NCI-H446 (cell line): ENCODE measurements around the gene PPM1D.
"Not testable (repeated sequence)": the region's sequence is repeated elsewhere in the genome, so short reads cannot be mapped to it uniquely, and the experiment has no call there.

Experiments used
- DNase-seq, 2 experiments: peaks; one replicate each; lab custom pipeline; 2025; lab: John Stamatoyannopoulos, UW

The PPM1D gene

DNA sequence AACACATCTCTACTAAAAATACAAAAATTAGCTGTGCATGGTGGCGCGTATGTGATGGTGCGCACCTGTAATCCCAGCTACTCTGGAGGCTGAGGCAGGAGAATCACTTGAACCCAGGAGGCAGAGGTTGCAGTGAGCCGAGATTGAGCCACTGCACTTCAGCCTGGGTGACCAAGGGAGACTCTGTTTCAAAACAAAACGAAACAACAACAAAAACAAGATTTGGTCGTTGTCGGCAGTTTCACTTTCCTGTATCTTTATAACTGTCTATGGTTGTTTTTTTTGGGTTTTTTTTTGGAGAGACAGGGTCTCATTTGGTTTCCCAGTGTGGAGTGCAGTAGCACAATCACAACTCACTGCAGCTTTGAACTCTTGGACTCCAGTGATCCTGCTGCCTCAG lies 68.7 kb downstream of the PPM1D start:
- not testable (repeated sequence) for DNase-seq

DNA sequence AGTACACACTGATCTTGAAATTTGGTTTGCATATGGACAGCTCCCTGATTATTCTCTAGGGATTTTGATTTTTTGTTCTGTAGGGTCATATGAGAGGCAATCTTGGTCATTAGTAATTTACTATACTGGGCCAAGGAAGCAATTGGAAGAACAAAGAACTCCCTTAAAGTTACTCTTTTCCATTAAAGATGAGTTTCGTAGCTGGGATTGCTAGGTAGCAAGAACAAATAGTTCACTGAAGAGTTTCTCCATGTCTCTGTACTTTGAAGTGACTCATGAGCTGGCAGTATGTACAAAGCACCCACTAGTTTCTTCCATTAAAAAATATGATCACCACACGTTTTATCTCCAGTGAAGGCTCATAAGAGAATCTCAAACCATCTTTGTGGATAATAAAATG lies 71.5 kb downstream of the PPM1D start:
- no peak for DNase-seq

DNA sequence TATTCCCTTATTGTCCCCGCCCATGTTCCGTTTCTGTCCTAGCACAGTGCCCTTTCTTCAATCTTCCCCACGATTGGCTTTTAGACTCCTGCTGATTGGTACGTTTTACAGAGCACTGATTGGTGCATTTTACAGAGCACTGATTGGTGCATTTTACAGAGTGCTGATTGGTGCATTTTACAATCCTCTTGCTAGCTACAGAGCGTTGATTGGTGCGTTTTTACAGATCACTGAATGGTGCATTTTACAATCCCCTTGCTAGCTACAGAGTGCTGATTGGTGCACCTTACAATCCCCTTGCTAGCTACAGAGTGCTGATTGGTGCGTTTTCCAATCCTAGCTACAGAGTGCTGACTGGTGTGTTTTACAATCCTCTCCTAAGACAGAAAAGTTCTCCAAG lies 74.6 kb downstream of the PPM1D start:
- DNase-seq, result not testable (repeated sequence)

DNA sequence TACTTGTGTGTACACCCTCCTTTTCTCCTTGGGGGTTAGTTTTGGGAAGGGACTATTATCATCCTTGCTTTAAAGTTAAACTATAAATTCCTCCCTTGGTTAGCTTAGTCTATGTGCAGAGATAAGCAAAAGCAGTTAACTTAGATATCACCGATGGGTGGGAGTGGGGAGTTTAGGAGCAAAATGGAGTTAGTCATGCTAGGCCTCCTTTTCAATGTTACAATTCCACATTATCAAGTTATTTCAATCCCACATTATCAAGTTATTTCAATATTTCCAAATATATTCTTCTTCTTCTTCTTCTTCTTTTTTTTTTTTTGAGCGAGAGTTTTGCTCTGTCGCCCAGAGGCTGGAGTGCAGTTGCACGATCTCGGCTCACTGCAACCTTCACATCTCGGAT lies 76.0 kb downstream of the PPM1D start:
- no peak for DNase-seq

DNA sequence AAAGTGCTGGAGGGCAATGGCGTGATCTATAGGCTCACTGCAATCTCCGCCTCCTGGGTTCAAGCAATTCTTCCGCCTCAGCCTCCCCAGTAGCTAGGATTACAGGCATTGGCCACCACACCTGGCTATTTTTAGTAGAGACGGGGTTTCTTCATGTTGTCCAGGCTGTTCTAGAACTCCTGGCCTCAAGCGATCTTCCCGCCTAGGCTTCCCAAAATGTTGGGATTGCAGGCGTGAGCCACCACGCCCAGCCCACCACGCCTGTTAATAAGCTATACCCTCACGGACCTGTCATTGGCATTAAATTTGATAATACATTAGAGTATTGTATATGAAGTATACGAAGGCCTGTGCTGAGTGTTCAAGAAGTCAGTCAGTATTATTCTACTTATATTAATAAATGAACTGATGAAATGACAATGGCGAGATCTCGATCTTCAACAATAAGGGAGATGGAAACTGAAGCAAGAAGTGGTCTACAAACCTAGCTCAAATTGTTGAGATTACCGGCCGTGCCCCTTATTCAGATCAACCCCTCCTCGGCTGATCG lies 76.8 kb downstream of the PPM1D start:
- no peak for DNase-seq

DNA sequence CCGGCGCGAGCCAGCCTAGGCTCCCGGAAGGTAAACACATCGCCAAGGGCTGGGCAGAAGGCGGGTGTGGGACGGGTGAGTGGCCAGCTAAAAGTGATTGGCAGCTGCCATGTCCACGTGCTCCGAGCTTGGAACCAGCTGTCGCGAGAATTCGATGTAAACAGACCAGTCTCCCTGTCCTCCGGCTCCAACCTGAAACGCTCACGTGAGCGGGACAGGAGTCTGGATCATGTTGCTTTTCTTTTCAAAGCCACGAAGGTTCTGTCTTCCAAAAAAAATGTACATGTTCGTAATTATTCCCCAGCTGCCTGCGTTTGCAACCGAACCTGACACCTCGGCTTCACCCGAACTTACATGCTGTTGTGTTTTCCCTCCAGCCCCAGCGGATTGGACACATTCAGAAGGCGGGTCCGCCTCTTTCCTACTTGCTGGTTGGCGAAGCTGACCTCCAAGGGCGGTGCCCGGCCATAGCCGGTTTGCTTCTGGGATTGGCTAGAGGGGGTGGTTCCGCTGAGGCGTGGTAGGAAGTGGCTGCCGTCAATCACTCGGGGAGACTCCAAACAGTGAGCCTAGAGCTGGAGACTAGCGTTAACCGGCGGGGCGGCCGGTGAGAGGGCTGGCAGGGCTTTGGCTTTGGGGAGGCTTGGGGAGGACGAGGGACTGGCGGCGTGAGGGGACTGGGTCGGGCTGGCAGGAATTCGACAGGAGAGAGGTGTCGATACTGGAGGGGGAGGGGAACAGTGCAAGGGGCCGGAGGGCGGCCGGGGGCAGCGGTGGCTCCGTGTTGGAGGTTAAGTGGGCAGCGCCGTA lies 77.5 kb downstream of the PPM1D start, which contains the start of gene BCAS3:
Gene BCAS3 (plus strand): TSS at position 544 of the 810 bp plus-strand sequence.
- peak; percentile 92 to 98 for DNase-seq

DNA sequence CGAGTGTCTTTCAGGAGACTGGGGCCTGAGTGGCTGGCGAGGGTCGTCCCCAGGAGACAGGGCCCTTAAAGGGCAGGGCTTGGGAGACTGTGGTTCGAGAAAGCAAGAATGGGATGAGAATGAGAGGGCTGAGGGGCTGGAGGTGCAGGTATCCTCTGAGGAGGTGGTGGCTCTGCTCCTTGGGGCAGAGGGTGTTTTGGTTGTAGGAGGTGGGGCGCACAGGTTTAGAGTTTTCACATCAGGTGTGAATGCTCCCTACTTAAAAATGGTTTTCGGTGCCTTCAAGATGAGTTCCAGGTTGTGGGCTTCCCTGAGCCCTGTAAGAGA lies 78.1 kb downstream of the PPM1D start:
- no peak for DNase-seq

DNA sequence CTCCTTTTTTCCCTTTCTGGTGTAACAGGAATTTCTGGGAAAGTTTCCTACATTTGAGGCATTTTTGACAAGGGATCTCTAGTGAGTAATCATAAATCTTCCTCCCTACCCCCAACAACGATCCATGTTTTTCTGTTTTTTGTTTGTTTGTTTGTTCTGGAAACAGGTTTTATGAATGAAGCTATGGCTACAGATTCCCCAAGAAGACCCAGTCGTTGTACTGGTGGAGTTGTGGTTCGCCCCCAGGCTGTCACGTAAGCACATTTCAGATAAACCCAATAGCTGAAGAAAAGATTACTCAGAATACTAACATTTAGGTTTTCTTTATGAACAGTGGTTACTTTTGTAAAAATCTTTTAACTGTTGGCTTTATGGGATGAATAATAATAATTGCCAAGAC lies 79.3 kb downstream of the PPM1D start:
- no peak for DNase-seq

DNA sequence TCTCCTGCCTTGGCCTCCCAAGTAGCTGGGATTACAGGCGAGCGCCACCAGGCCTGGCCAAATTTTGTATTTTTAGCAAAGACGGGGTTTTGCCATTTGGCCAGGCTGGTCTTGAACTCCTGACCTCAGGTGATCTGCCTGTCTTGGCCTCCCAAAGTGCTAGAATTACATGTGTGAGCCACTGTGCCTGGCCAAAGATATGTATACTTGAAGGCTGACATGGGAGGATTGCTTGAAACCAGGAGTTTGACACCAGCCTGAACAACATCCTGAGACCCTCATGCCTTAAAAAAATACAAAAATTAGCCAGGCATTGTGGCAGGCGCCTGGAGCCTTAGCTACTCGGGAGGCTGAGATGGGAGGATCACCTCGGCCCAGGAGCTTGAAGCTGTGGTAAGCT lies 80.8 kb downstream of the PPM1D start:
- no peak for DNase-seq

DNA sequence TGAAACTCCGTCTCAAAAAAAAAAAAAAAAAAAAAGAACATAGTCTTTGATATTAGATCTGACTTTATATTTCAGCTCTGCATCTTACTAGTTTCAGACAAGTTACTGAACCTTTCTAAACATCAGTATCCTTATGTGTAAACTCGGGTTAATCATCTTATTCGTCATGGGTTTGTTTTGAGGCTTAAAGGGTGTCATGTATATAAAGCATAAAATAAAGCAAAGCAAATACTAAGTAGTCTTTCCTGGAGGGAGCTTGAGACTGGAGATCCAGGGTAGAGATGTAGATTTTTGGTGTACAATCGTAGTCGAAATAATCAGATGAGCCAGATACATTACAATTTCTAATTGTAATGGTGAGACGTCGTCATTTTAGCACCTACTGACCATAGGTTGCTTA lies 85.4 kb downstream of the PPM1D start:
- no peak for DNase-seq

DNA sequence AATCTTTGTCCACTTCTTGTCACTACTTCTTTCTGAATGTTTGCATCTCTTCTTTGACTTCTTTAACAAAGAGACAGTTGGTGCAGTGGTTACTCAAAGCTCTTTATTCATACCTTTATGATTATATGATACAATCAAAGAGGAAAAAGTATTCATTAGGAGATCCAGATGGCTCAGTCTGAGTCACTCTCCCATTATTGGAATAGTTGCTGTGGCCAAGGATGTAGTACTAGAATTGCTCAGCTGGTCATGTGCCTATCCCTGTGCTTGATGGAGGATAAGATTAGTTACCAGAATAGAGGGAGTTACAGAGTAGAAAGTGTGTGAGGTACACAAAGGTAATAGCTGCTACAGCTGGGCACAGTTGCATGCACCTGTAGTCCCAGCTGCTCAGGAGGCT lies 96.0 kb downstream of the PPM1D start:
- no peak for DNase-seq

DNA sequence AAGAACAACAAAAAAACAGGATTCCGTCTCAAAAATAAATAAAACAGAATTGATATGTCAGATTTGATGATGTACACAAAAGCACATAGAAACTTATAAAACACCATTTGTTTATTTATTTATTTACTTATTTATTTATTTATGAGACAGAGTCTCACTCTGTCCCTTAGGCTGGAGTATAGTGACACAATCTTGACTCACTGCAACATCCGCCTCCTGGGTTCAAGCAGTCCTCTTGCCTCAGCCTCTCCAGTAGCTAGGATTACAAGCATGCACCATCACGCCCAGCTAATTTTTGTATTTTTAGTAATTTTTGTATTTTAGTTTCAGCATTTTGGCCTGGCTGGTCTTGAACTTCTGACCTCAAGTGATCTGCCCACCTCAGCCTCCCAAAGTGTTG lies 99.1 kb downstream of the PPM1D start:
- no peak for DNase-seq

DNA sequence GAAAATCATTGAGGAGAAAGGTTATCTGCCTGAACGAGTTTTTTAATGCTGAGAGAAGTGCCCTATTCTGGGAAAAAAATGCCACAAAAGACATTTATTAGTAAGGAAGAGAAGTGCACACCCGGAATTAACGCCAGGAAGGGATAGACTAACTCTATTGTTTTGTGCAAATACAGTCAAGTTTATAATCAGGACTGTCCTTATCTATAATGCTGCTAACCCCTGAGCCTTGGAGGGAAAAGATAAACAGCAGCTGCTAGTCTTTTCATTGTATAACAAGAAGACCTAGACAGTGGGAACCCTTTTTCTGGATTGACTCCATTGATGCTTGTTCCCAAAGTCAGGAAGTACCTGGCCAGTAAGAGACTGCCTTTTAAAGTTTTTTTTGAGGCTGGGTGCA lies 104.2 kb downstream of the PPM1D start:
- no peak for DNase-seq

DNA sequence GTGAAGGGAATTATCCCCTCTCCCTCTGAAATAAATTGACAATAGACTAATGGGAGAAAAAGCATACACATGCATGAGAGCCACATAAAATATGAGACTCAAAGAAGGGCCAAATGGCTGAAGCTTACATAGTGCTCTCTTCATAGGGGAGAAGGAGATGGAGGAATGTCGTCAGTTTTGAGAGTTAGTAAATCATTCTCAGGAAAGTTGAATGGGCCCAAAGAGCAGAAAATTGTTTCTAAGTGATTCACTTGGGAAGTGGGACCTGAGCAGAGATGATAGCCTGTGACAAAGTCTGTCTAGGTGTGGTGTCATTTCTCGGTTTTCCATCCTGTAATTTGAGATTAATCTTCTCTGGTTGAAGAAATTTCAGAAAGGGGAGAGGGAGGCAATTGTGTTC lies 112.7 kb downstream of the PPM1D start:
- no peak for DNase-seq

DNA sequence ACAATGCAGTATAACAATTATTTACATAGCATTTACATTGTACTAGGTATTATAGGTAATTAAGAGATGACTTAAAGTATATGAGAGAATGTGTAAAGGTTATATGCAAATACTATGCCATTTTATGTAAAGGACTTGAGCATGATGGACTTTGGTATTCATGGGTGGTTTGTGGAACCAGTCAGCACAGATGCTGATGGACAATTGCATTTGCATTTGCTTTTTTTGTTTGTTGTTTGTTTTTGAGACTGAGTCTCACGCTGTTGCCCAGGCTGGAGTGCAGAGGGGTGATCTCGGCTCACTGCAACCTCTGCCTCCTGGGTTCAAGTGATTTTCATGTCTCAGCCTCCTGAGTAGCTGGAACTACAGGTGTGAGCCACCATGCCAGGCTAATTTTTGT lies 113.6 kb downstream of the PPM1D start:
- DNase-seq, result no peak
